HG02588 (cell line): Measurements from ENCODE around the gene MFSD11.
"Not testable (repeated sequence)": the region's sequence is repeated elsewhere in the genome, so short reads cannot be mapped to it uniquely, and the experiment has no call there.

ENCODE experiments used
- ATAC-seq: cut with Tn5 transposase; IDR thresholded peaks from one replicate; pipeline ENCODE4 v1.9.1; 2021; ENCODE audit warnings: mild to moderate bottlenecking, moderate library complexity; ENCODE audit not compliant: unreplicated experiment

Gene MFSD11

DNA sequence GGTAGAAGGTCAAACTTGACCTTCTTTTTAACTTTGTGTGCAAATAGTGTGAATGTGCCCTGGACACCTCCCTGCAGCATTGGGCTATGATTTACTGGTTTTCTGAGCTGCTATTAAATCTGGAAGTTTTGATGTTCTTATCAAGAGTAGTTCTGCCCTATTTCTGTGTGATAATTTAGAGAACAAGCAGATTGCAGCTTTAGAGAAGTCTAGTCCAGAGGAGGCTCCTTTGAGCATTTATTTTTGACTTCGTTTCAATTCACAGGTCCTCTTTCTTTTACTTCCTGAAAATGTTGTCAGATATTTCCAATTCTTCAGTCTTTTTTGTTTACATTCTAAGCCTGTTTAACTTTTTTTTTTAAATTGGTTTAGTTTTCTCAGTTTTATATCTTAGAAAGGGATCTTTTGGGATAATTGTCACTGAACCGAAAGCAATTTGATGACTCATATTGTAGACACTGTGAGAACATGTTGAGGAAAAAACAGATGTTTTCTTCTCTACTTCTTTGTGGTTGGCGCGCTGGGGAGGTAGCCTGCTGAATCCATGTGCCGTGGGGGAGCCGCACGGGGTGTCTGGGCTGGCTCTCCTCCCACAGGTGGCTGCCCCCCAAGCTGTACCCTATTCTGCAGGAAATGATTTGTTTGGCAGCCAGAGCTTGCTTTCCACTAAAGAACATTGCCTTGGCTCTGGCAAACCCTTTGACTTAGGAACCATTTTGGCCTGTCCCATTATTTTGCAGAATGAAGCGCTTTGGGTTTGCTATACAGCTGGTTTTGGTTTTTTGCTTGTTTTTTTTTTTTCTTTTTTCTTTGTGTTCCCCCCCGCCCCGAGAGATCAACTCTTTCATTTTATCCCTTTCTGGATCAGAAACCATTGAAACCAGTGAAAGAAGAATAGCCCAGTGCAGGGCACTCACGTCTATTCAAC lies 53.4 kb downstream of the MFSD11 start:
- ATAC-seq, result no peak

DNA sequence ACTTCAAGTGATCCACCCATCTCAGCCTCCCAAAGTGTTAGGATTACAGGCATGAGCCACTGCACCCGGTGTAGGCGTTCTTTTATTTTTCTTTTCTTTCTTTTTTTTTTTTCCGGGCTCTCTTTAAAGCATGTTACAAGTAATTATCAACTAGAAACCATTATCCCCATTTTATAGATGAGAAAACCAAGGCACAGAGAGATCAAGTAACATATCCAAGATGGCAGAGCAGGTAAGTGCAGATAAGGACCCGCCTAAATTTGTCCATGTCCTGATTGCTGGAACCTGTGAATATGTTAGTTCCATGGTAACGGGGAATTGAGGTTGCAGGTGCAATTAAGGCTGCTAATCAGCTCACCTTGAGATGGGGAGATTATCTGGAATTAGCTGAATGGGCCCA lies 54.4 kb downstream of the MFSD11 start:
- ATAC-seq, result no peak

DNA sequence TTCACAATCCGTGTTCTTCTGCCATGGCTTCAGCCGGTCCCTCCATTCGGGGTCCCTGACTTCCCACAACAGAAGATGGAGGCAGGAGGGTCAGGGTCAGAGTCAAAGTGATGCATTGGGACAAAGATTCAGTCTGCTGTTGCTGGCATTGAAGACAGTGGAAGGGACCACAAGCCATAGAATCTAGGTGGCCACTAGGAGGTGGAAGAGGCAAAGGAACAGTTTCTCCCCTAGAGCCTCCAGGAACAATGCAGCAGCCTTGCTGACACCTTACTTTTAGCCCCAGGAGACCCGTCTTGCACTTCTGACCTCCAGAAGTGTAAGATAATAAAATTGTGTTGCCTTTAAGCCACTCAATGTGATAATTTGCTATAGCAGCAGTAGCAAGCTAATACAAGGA lies 55.9 kb downstream of the MFSD11 start:
- no peak for ATAC-seq

DNA sequence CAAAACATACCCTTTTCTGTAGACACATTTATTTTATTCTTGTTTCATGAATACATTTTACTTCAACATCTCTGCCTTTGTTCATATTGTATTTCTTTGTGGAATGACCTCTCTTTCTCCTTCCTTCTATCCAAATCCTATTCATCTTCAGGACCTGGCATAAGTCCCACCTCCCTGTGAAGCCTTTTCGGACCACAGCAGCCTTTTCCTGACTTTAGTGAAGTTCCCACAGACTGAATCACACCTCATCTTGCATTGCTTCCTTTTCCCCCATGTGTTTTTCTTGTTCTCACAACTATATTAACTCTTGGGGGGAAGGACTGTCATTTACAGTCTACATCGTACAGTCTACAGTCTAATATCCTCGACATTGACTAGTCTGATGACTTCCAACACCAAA lies 58.2 kb downstream of the MFSD11 start:
- no peak for ATAC-seq

DNA sequence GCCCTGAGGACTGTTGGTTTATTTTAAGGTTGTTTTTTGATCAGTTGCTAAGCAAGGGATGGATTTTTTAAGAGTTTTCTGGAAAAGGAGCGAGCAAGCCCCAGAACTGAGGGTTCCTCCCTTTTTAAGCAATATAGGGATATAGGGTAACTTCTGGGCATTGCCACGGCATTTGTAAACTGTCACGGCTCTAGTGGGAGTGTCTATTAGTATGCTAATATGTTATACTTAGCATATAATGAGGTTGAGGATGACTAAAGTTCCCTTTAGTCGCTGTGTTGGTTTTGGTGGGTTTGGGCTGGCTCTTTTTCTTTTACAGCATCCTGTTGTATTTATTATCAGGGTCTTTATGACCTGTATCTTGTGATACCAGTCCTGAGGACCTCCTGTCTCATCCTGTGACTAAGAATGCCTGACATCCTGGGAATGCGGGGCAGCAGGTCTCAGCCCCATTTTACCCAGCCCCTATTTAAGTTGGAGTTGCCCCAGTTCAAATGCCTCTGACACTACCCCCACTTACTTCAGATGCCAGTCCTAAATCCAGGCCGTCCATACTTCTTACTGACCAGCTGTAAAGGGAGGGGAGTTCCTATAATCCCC lies 59.4 kb downstream of the MFSD11 start:
- ATAC-seq, result no peak

DNA sequence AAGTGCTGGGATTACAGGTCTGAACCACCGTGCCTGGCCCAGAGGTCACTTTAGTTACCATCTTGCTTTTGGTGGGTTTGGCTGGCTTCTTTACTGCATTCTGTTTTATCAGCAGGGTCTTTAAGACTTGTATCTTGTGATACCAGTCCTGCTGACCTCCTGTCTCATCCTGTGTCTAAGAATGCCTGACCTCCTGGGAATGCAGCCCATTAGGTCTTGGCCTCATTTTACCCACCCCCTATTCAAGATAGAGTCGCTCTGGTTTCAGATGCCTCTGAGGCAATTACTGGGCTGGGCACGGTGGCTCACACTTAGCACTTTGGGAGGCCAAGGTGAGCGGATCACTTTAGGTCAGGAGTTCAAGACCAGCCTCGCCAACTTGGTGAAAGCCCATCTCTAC lies 63.8 kb downstream of the MFSD11 start:
- no peak for ATAC-seq

DNA sequence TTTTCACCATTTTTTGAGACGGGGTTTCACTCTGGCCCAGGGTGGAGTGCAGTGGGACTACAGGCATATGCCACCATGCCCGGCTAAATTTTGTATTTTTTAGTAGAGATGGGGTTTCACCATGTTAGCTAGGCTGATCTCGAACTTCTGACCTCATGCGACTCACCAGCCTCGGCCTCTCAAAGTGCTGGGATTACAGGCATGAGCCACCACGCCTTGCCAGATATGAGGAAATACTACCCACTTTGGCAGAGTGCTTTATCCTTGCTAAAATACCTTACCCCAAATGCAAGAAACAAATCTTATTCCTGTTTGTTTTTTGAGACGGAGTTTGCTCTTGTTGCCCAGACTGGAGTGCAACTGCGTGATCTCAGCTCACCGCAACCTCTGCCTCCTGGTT lies 67.4 kb downstream of the MFSD11 start:
- no peak for ATAC-seq

DNA sequence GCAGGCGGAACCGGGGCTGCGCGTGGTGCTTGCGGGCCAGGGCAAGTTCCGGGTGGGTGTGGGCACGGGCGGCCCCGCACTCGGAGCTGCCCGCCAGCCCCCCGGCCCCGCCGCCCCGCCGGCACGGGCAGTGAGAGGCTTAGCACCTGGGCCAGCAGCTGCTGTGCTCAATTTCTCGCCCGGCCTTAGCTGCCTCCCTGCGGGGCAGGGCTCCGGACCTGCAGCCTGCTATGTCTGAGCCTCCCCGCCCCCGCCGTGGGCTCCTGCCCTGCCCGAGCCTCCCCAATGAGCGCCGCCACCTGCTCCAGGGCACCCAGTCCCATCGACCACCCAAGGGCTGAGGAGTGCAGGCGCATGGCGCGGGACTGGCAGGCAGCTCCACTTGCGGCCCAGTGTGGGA lies 68.2 kb downstream of the MFSD11 start:
- not testable (repeated sequence) for ATAC-seq

DNA sequence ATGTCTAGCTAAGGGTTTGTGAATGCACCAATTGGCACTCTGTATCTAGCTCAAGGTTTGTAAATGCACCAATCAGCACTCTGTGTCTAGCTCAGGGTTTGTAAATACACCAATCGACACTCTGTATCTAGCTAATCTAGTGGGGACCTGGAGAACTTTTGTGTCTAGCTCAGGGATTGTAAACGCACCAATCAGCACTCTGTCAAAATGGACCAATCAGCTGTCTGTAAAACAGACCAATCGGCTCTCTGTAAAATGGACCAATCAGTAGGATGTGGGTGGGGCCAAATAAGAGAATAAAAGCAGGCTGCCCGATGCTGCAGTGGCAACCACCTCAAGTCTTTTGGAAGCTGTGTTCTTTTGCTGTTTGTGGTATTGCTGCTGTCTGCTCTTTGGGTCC lies 68.8 kb downstream of the MFSD11 start:
- not testable (repeated sequence) for ATAC-seq

DNA sequence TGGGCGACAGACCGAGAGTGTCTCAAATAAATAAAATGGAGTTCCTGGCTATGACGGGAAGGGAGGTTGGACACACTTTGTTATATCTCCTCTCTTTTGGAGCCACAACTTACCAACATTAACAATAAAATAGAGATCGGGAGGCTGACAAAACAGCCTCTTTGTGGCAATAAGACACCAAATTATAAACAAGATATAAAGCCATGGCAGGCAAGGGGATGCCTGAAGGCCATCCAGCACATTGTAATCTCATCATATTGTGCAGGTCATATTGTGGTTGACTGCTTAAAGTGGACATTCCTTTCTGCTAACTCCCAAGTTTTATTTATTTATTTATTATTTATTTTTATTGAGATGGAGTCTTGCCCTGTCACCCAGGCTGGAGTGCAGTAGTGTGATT lies 70.4 kb downstream of the MFSD11 start:
- ATAC-seq, result no peak

DNA sequence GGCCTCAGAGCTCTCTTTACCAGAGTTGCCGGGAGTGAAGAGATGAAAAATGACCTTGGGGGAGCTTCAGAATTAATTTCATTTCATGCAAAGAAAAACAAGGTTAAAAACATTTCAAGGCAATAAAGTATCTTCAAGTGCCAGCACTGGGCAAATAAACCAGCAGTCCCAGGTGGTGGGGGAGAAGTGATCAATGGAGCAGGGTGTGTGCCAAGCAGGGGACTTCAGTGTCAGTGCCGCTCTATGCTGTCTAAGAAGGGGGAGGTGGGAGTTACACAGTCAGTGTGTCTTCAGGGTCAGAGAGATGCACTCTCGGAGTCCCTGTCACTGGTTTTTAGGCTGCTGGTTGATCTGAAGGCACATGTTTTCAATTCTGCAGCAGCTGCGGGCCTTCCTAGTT lies 73.0 kb downstream of the MFSD11 start:
- no peak for ATAC-seq

DNA sequence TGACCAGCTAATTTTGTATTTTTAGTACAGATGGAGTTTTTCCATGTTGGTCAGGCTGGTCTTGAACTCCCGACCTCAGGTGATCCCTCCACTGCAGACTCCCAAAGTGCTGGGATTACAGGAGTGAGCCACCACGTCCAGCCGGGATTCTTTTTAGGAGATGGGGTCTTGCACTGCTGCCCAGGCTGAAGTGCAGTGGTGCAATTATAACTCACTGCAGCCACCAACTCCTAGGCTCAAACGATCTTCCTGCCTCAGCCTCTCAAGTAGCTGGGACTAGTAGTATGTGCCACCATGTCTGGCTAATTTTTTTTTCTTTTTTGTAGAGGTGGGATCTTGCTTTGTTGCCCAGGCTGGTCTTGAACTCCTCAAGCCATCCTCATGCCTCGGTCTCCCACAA lies 73.9 kb downstream of the MFSD11 start:
- ATAC-seq, result no peak

DNA sequence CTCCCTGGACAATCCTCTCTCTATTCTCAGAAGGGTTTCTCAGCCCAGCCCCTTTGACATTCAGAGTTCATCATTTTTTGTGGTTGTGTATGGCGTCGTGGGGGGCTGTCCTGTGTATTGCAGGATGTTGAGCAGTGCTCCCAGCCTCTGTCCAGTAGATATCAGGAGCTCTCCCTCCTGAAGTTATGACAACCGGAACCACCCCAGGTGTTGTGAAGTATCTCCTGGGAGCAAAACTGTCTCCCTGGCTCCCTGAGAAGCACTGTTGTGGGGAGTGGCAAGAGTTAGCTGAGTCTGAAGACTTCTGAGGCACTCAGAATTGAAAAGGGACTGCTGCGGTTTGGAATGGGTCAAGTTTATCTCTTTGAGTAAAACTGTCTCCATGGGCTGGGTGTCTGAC lies 74.3 kb downstream of the MFSD11 start:
- ATAC-seq, result no peak

DNA sequence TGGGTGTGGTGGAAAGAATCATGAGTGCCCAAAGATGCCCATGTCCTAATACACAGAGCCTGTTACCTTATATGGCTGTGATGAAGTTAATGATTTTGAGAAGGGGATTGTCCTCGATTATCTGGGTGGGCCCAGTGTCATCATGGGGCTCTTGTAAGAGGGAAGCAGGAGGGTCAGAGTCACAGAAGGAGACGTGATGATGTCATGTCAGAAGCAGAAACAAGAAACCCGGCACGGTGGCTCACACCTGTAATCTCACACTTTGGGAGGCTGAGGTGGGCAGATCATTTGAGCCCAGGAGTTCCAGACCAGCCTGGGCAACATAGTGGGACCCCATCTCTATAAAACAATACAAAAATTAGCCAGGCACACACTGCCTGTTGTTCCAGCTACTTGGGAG lies 75.0 kb downstream of the MFSD11 start:
- ATAC-seq, result no peak

DNA sequence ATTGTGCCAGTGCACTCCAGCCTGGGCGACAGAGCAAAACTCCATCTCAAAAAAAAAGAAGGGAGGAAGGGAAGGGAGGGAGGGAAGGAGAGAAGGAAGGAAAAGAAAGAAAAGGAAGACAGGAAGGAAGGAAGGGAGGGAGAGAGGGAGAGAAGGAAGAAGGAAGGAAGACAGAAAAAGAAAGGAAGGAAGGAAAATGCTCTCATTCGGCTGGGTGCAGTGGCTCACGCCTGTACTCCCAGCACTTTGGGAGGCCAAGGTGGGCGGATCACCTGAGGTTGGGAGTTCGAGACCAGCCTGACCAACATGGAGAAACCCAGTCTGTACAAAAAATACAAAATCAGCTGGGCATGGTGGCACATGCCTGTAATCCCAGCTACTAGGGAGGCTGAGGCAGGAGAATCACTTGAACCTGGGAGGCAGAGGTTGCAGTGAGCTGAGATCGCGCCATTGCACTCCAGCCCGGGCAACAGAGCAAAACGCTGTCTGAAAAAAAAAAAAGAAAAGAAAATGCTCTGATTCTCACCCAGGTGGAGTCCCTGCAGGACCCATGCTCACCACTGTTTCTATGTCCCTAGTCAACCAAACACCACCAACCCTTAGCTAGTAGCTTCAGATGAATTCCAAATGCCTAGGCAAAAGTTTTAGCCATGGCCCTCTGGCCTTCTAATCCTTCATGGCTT lies 78.1 kb downstream of the MFSD11 start:
- ATAC-seq, result not testable (repeated sequence)

DNA sequence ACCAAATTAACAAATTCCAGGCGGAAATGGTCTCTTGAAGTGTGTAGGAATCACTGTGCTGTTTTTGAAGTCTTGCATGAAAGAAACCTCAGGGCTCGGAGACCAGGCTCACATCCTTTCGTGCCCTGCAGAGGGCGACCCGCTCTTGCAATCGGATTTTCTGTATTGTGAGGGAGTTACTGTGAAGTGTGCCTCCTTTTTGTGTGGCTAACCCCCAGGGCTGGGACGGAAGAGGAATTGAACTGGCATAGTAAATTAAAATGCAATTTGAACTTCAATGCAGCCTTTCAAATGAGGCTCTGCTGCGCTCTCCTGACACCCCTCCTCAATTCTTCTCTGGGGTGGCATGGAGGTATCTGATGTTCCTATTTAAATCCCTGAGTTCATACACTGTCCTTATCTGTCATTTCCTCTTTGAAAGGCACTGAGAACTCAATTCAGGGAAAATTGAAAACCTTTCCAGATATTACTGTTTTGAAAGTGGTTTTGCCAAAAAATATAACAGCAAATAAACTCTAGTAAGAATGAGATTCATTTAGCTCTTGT lies 78.7 kb downstream of the MFSD11 start:
- ATAC-seq, result no peak

DNA sequence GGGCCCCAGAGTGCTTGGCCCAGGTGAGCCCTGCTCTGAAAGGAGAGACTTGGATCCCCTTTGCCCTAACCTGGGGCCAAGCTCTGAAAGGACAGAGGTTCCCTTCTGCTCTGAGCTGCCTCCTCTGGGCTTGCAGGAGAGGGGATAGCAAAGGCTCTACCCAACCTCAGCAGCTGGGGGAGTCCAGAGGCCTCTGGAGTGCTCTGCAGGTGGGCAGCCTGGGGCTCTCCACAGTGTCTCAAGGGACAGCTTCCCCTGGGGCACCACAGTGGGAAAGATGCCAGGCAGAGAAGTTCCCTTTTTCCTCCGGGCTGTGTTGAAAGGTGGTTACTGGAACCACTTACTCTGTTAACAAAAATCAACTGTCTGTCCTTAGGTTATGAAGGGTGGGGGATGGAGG lies 82.1 kb downstream of the MFSD11 start:
- ATAC-seq, result no peak

DNA sequence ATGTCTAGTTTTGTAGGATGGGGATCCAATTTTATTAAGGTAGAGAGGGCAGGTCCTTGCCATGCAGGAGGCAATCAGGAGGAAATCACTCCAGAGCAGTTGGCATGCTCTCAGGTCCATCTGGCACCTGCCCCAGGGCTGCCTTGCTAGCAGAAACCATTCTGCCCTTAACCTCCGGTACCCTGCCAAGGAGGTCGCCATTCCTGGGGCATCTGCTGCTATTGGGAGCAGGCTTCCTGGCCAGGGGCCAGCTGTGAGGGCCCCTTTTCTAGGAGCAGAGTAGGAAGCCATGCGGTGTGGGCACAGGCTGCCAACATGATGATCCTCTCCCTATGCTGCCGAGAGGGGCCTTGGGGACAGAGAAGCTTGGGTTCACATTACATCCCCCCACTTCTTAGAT lies 82.6 kb downstream of the MFSD11 start:
- no peak for ATAC-seq

DNA sequence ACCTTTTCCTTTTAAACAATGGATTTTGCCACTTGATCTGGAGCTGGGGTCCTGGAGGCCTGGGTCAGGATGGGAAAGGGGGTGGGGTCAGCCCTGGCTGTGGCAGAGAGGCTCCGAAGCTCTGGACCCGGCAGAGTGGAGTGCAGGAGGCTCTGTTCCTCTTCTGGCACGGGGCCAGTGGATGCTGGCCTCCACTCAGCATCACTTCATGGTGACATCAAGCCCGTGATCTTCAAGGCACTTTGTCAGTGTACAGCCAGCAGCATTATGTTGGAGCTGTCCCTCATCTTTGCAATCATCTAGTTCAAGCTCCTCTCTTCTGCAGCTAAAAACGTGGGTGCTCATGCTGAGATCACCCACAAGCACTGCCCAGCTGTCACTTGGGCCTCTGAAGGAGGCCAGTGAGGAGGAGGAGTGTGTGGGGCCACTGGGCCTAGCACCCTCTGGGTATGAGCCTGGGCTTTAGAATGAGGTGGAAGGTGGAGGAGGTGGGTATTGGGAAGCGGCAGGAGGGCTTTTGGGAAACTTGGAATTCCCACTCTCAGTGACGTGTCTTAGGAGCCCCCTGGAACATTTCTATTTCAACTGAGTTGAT lies 84.4 kb downstream of the MFSD11 start:
- ATAC-seq, result no peak

DNA sequence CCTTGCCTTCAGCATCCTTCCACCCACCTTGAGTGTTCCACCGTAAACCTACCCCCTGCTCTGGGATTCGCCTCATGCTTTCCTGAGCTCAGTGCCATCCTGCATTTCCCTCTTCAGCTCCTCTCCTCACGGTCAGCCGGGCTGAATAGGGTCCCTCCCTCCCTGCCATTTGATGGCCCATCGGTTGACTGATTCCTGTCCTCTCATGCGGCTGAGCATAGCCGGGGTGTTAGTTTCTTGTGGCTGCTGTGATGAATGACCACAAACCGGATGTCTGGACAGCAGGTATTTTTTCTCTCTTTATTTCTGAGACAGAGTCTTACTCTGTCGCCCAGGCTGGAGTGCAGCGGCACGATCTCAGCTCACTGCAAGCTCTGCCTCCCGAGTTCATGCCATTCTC lies 86.2 kb downstream of the MFSD11 start:
- no peak for ATAC-seq

DNA sequence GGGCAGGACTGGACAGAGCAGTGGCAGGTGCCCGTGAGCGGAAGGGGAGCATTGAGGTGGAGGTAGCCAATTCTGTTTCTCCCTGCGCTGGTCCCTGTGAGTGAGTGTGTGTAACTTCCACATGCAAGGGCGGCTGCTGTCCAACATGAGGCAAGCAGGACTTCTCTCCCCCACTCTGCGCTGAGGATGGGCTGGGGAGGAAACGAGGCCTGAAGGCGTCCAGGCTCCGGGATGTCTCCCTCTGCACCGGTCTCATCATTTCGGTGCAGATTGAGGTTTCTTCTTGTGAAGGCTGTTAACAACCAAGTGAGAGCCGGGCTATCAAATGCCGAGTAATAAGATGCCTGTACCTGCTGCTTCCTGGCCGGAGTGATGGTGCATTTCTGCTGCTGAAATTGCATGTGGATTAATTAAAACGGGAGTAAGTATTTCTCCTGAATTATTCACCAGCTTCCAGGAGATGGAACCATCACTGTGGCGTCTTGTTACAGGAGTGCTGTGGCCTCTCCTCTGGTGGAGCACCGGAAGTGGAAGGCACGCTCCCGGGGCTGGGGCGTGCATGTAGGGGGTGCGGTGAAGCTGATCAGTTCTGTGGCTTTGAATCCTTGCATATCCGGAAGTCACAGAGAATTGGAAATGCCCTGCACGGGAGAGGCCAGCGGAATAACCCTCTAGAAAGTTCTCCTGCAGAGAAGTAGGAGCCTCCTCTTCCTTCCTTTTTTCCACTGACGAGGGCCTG lies 88.6 kb downstream of the MFSD11 start:
- ATAC-seq, result no peak
